ENCODE results near the gene MYMX.
A peak's percentile ranks its signal among the peaks of the same experiment; 100 is the strongest.
"Not testable (repeated sequence)": the region's sequence is repeated elsewhere in the genome, so short reads cannot be mapped to it uniquely, and the experiment has no call there.

MYMX gene

DNA sequence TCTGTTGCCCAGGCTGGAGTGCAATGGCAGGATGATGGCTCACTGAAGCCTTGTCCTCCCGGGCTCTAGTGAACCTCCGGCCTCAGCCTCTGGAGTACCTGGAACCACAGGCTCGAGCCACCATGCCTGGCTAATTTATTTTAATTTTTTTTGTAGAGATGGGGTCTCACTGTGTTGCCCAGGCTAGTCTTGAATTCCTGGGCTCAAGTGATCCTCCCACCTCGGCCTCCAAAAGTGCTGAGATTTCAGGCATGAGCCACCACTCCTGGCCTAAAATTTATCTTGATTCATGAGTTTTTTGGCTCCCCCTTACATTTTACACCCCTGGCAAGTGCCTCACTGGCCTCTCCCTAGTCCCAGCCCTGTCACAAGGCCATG lies 4.2 kb downstream of the MYMX start:
- DNase-seq: no peak

DNA sequence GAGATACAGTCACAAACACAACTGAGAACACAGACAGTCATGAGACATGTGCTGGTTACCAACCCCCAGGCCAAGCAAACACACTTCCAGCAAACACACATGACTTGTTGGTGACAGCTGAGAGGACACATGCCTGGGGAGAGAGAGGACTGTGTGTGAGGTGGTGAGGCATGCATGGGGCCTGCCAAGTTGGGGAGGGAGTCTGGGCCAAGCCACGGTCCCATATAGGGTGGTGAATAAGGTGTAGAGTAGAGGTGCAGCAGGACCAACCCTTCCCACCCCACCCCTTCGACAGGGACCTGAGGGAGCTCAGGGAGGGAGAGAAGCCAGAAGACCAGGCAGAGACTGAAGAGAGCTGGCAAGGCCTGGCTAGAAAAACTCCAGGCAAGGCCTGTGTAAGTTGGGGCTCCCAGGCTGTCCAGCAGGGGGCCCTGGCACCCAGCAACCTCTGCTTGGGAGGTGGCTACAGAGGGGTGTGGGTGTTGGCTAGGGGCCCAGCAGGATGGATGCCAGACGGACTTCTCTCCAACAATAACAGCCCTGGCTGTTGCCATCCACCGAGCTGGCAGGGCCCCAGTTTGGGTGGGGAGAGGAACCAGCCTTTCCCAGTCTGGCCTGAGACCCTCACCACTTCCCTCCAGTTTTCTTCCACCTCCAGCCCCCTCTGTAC lies 4.7 kb downstream of the MYMX start:
- peak; percentile 29 to 57 (median 48) for DNase-seq

- no peak for DNase-seq
Measured at GRCh38 chr6:44221961-44222335, 5.2 kb downstream of the MYMX start.

- no peak for DNase-seq
Measured at GRCh38 chr6:44222486-44223318, 6.0 kb downstream of the MYMX start.

GRCh38 chr6:44223319-44224028 lies 6.7 kb downstream of the MYMX start, which contains the start of gene SLC29A1:
SLC29A1 (plus strand) TSS chr6:44223595; CDS start chr6:44227314, 3,719 bp downstream.
- DNase-seq: peak; percentile 65 to 76 (median 70)

DNA sequence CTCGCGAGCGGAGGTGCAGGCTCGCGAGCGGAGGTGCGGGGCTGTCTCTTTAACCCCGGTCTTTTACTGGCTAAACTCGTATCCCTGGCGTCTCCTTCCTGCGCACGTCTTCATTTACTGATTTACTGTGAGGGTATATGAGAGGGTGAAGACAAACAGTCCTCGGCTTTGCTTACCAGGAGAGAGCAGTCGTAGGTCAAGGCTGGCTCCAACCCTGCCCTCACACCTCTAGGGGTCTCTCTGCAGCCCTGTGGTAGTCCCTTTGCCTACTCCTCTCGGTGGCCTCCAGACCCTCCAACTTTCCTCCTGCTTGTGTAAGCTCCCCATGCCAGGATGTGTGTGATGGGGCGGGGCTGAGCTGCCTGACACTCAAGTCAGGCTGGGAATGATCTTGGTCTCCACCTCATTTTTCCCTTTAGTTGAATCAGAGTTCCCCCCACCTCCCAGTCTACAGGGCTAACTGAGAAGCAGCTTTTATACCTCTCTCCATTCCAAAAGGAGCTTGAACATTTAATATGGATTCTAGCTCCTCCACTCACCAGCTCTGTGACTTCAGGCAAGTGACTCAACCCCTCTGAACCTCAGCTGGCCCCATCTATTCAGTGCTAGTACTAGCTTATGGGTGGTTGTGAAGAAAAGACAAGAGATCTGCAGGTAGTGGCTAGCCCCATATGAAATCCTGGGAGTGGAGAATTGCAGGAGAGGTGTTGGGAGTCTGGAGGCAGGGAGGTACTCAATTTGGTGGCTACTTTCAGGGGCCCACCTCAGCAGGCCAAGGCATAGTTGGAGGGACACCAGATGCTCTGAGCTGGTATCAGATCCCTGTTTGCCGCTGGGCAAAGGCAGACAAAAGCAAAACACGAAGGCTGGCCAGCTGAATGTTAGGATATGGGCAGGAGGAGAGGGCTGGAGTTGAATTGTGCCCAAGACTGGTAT lies 7.6 kb downstream of the MYMX start:
- DNase-seq: no peak

GRCh38 chr6:44224965-44225305 lies 8.2 kb downstream of the MYMX start:
- no peak for DNase-seq

DNA sequence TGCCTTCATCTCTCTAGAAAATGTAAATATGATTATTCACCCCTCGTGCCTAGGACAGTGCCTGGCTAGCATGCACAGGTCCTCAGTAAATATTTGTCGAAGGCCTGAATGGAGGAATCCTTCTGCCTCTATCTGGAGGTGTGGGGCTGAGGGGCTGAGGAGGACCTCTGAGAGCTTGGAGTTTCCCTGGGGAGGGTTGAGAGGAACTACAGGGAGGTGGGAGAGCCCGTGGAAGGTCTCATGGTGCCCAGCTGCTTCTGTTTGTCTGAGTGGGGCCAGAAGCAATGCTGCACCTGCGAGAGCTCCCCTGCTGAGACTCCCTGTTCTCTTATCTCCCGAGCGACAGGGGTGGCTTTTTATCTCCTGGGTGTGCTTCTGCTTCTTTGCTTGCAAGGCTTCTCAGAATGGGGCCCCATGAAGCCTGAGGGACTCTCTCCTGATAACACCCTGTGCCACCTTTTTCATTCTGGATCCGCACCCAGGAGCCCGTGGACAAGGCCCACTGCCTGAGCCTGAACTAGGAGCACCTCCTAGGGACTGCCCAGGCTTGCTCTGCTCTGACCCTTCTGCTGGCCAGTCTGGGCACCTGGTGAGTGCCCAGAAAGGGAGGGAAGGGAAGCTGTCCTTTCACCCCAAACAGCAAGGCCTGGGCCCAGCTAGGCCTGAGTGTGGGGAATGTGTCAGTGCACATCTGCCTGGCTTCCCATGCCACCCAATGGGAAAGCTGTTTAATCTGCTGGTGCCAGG lies 9.0 kb downstream of the MYMX start:
- no peak for DNase-seq

DNA sequence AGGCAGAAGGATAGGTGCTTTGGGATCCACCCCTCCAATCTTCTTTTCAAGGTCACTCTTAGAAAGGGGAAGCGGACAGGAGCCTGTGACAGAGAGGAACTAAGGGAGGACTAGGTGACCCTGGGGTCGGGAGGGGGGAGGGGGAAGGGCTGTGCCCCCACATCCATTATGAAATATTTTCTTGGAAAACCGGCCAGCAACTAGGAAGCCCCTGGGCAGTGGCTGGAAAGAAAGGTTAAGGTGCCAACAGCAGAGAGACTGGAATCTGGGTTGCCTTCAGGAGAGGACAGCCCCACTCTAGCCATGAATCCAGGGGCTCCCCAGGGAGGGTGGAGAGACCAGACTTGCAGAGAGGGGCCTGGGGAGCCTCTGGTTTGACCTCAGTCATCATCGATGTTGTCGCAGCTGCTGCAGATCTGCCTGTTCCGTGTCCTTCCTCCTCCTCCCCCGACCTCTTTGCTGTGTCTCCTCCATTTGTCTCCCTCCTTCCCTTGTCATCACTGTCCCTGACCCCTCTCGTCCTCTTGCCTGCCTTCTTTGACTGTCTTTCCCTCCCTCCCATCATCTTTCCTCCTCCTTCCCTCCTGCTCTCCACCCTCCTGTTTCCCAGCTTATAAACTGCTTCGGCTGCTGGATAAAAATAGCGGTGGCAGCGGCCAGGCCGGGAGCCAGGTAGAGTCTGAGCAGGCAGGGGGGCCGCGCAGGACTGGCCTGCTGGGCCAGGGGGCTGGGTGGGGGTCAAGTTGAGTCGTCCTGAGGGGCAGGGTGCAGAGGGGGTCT lies 9.8 kb downstream of the MYMX start:
- DNase-seq: no peak

- no peak for DNase-seq
Measured at GRCh38 chr6:44227148-44227793, 10.5 kb downstream of the MYMX start.

DNA sequence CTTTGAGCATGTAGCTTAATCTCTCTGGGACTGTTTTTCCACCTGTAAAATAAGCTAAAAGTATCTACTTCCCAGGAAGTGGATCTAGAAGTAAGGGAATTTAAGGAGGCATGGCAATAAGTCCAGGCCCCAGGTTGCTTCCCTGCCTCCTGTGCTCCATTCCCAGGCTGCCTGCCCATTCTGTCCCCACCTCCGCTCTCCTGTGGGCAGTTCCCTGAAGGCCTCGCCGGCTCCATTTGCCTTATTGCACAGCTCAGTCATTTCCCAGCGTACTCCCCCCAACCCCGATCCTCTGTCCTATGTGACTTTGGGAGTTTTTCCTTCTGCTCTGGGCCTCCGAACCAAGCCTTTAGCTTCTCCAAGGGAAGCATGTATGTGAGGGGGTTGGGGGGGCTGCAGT lies 11.3 kb downstream of the MYMX start:
- no peak for DNase-seq

GRCh38 chr6:44228433-44228832 lies 11.7 kb downstream of the MYMX start:
- DNase-seq: no peak

DNA sequence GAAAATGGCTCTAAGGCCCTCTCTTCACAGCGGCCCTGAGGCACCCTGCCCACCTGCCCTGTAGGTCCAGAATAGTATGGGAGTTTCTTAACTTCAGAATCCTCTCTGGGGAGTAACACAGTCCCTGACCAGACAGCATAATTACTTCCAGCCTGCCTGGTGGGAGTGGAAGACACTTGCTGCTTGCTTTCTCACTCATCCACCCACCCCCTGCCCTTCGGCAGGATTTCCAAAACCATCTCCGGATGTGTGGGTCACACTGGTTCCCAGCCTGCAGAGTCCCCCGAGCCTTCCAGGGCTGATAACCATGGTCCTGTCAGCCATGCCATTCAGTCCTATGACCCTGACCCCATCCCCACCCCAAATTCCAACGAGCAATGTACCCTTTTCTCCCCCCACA lies 12.1 kb downstream of the MYMX start:
- no peak for DNase-seq

DNA sequence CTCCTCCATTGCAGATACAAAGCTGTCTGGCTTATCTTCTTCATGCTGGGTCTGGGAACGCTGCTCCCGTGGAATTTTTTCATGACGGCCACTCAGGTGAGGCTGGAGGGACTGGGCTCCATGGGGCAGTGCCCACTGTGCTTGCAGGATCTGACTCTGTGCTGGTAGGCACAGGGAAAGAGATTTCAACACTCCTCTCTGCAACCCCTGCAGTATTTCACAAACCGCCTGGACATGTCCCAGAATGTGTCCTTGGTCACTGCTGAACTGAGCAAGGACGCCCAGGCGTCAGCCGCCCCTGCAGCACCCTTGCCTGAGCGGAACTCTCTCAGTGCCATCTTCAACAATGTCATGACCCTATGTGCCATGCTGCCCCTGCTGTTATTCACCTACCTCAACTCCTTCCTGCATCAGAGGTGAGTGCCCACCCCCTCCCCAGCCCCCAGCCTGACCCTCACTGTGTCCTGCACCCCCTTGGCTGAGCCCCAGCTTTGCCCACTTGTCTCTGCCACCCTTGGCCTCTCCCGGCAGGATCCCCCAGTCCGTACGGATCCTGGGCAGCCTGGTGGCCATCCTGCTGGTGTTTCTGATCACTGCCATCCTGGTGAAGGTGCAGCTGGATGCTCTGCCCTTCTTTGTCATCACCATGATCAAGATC lies 12.8 kb downstream of the MYMX start:
- no peak for DNase-seq

GRCh38 chr6:44230034-44230675 lies 13.4 kb downstream of the MYMX start:
- DNase-seq: no peak

- DNase-seq: not testable (repeated sequence)
Measured at GRCh38 chr6:44231426-44231825, 14.7 kb downstream of the MYMX start.

GRCh38 chr6:44232676-44233566 lies 16.2 kb downstream of the MYMX start:
- DNase-seq: no peak

DNA sequence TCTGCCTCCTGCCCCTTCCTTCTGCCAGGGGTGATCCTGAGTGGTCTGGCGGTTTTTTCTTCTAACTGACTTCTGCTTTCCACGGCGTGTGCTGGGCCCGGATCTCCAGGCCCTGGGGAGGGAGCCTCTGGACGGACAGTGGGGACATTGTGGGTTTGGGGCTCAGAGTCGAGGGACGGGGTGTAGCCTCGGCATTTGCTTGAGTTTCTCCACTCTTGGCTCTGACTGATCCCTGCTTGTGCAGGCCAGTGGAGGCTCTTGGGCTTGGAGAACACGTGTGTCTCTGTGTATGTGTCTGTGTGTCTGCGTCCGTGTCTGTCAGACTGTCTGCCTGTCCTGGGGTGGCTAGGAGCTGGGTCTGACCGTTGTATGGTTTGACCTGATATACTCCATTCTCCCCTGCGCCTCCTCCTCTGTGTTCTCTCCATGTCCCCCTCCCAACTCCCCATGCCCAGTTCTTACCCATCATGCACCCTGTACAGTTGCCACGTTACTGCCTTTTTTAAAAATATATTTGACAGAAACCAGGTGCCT lies 16.9 kb downstream of the MYMX start:
- DNase-seq: no peak

Measured in activated CD4-positive, CD25-positive, alpha-beta regulatory T cell (primary cell).